Mucosa of descending colon (tissue), 3 donors: Measurements from ENCODE around the gene CENPN. TPM values are rescaled to one million over a fixed set of nuclear protein-coding genes. Genes with fewer than 3 reads are reported as not detected.

Experiments used
- ATAC-seq: fragments of 200-7000 bp; cut with Tn5 transposase; one replicate; pipeline ENCODE4 v1.9.1; 2020; ENCODE audit warnings: mild to moderate bottlenecking, moderate library complexity
- DNase-seq, 3 donors: peaks; one replicate each; pipeline ENCODE4 v3.0.0-alpha.2; 2020
- H3K36me3 ChIP-seq: fragments of 200-600 bp; one replicate; pipeline ENCODE4 v1.8.0; 2021; ENCODE audit warnings: low read depth, mild to moderate bottlenecking
- H3K4me1 ChIP-seq: fragments of 200-600 bp; one replicate; pipeline ENCODE4 v1.8.0; 2021; ENCODE audit warnings: low read depth, mild to moderate bottlenecking
- H3K4me3 ChIP-seq: fragments of 200-600 bp; one replicate; pipeline ENCODE4 v1.8.0; 2021; ENCODE audit warnings: mild to moderate bottlenecking
- H3K9me3 ChIP-seq: fragments of 200-600 bp; one replicate; pipeline ENCODE4 v1.8.0; 2021; ENCODE audit warnings: mild to moderate bottlenecking
- intact Hi-C, 2 donors: fragments of 100-400 bp; cut with DNase I in 1 of 2; cut with micrococcal nuclease in 1 of 2; formaldehyde crosslinking; loops; one replicate each; pipeline versions ENCODE4 v1.11.0 to v1.11.1; 2022; cut with DNase I, micrococcal nuclease
- total RNA-seq, 3 donors: library from RNA; stranded (reverse); fragmentation: NEBNext Ultra II Directional in 2 of 3; extraction: Animal tissue kit (Norgen Biotek cat#: 25700) in 2 of 3; gene quantifications; one replicate each; pipeline versions ENCODE4 v1.2.1 to v1.2.4, GENCODE V29; 2021 to 2023
- TF ChIP-seq, protein P1 (sequence below): fragments of 200-600 bp; IDR thresholded peaks from one replicate; pipeline ENCODE4 v1.8.0; 2022; ENCODE audit warnings: antibody characterized with exemption, mild to moderate bottlenecking
- donor health status: DM: no; HTN: no; CAD: no; lungs with moderate emphysema.
- donor health status: DM: no; HTN: no; CAD: no.
- donor health status: DM: no; HTN: yes; CAD: no.

CENPN gene
- total RNA-seq, 3 donors from 2014 or later: 7.1 to 13.4 (median 7.6) TPM

DNA sequence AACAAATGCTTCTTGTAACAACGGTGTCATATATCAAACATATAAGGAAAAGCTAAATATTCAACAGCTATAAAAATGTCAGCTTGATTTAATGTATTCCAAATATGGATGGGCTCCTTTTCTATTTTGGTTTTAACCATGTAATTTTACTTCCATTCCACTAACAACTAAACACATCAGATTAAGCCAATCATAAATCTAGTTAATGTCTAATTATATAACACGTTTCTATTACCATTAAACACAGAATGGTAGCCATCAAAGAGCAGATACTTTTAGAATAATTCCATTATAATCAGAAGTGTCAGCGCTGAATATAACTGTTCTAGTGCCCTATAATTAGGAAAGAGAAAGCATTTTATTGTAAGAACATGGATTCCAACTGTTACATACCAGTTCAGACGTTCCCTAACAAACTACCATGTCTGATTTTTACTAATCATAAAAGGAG is 10.3 kb upstream of the CENPN start:
- Histone ChIP-seq H3K4me3 (no peak overlapping the region), H3K9me3 (no peaks in the 10 kb centered on the region), H3K4me1 (peaks cover 13% of the 10 kb centered on the region), H3K36me3 (no peaks in the 10 kb centered on the region)
- DNase-seq: no peak
- TF ChIP-seq, protein P1, sequence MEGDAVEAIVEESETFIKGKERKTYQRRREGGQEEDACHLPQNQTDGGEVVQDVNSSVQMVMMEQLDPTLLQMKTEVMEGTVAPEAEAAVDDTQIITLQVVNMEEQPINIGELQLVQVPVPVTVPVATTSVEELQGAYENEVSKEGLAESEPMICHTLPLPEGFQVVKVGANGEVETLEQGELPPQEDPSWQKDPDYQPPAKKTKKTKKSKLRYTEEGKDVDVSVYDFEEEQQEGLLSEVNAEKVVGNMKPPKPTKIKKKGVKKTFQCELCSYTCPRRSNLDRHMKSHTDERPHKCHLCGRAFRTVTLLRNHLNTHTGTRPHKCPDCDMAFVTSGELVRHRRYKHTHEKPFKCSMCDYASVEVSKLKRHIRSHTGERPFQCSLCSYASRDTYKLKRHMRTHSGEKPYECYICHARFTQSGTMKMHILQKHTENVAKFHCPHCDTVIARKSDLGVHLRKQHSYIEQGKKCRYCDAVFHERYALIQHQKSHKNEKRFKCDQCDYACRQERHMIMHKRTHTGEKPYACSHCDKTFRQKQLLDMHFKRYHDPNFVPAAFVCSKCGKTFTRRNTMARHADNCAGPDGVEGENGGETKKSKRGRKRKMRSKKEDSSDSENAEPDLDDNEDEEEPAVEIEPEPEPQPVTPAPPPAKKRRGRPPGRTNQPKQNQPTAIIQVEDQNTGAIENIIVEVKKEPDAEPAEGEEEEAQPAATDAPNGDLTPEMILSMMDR: no peak
- ATAC-seq: no peak
- intact Hi-C loops: no loop called here

DNA sequence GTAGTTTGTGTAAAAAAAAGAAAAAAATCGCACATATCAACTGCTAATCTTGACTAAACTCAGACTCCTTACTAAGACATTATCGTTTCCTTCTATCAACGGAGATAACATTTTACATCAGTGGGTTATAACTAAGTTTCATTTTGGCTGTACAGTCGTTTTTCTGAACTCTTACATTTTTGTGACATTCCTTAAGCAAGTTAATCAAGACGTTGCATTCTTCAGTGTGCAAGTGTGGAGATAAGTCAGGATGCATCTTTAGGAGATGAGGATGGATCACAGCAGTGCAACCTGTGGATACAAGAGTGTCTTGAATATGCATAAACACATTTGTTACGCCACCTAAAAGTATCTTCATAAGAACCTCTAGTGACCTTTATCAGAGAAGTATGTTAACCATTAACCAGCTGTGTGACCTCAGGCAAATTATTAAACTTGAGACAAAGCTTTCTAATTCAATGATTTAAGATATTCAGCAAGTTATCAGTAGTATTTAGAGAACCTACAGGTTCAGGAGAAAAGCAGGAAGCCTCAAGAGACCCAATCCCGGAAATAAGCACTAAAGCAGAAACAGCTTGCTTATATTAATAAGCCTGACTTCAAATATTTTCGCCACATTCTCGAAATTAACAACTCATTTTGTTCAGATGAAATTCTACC is 9.7 kb upstream of the CENPN start:
- DNase-seq (no peak), ATAC-seq (peak; percentile 73)
- Histone ChIP-seq H3K9me3 (no peaks in the 10 kb centered on the region), H3K4me3 (no peak overlapping the region), H3K4me1 (peaks cover 15% of the 10 kb centered on the region), H3K36me3 (no peaks in the 10 kb centered on the region)
- intact Hi-C loops: no loop called here
- TF ChIP-seq, protein P1: no peak

DNA sequence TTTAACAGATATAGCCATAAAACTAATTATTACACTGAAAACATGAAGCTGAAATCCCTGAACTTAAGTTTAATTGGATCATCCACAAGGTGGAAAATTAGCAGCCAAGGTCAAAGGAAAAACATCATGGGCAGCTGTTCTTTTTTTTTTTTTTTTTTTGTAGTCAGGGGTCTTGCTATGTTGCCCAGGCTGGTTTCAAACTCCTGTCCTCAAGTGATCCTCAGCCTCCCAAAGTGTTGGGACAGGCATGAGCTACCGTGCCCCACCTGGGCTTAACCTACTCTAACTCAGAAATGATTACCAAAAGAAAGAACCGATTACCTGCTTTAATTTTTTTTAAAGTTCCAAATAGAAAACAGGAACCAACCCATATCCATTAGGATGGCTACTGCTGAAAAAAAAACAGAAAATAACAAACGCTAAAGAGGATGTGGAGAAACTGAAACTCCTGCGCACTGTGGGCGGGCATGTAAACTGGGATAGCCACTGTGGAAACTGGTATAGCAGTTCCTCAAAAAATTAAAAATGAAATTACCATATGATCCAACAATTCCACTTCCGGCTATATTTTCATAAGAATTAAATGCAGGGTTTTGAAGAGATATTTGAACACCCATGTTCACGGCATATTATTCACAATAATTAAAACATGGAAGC is 8.9 kb upstream of the CENPN start:
- no peak for DNase-seq
- intact Hi-C loops: no loop called here
- no peak overlapping the region for H3K4me3 ChIP-seq
- H3K36me3 ChIP-seq: no peaks in the 10 kb centered on the region
- TF ChIP-seq, protein P1: no peak
- no peaks in the 10 kb centered on the region for H3K9me3 ChIP-seq
- no peak for ATAC-seq
- H3K4me1 ChIP-seq: peaks cover 15% of the 10 kb centered on the region

DNA sequence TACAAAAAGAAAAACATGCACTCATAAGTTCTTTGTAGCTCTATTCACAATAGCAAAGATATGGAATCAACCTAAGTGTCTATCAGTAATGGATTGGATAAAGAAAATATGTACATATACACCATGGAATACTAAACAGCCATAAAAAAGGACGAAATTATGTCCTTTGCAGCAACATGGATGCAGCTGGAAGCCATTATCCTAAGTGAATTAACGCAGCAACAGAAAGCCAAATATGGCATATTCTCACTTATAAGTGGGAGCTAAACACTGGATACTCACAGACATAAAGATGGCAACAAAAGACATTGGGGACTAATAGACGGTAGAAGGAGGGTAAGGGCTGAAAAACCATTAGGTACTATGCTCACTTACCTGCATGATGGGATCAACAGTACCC is 6.1 kb upstream of the CENPN start:
- H3K4me1 ChIP-seq: peaks cover 32% of the 10 kb centered on the region
- intact Hi-C loops: no loop called here
- no peak overlapping the region for H3K4me3 ChIP-seq
- no peak for DNase-seq
- no peaks in the 10 kb centered on the region for H3K36me3 ChIP-seq
- TF ChIP-seq, protein P1: no peak
- no peak for ATAC-seq
- H3K9me3 ChIP-seq: no peaks in the 10 kb centered on the region

DNA sequence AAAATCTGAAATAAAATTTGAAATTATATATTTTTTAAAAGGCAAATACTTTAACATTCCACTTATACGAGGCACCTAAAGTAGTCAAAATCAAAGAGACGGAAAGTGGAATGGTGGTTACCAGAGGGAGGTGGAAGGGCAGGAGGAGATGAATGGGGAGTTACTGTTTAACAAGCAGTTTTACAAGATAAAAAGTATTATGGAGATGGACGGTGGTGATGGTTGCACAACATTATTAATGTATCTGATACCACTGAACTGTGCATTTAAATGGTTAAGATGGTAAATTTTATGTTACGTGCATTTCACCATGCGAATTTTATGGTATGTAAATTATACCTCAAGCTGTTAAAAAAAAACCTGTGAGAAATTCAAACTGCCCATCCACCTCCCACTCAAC is 5.7 kb upstream of the CENPN start:
- no peak overlapping the region for H3K4me3 ChIP-seq
- no peak for DNase-seq
- no peaks in the 10 kb centered on the region for H3K9me3 ChIP-seq
- no peak for ATAC-seq
- TF ChIP-seq, protein P1: no peak
- H3K36me3 ChIP-seq: no peaks in the 10 kb centered on the region
- intact Hi-C loops: no loop called here
- H3K4me1 ChIP-seq: peaks cover 32% of the 10 kb centered on the region
